ENCODE measurements around the gene SLC5A7.

The SLC5A7 gene

DNA sequence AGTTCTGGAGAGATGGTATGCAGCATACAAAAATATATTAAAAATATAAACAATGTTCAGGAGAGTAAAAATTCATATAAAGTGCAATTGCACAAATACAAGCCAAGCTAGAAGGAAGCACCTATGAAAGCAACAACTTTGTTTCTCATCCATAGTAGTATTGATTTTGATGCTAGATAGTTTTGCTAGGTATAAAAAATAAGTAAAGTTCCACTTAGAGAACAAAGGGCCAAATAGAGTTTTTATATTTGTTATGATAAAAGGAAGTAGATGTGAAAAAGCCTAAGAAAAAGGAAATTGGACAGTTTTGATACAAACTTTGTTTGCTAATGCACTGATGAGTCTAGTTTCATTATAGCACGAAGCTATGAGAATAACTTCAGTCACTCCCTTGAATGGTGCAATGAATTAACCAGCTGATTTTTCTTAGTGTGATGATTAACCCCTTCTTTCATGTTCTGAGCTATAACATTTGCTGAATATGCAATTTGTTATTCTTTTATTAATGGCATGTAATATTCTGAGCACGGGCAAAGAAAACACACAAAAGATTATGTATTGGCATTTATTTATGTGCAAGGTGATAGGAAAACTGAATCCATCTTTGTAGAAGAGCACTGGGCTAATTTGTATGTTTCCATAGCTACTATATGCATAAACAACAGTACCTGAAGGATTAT is 24.7 kb downstream of the SLC5A7 start:
- Histone ChIP-seq H3K27me3 (replicated peaks; ENCODE audit: insufficient read depth, low read length) (no peaks in the 10 kb centered on the region), H3K79me2 (ENCODE audit: low read length) (no peaks in the 10 kb centered on the region), H3K4me3 (ENCODE audit: low read length) (no peak overlapping the region), H2AFZ (ENCODE audit: low read length) (no peak overlapping the region), H3F3A (ENCODE audit: insufficient read depth, low read length) (no peaks in the 10 kb centered on the region), H3K9me2 (replicated peaks; ENCODE audit: insufficient read depth, low read length) (no peaks in the 10 kb centered on the region), H3K9me3 (replicated peaks; ENCODE audit: insufficient read depth, low read length) (no peaks in the 10 kb centered on the region), H3K4me2 (ENCODE audit: low read depth, low read length) (no peak overlapping the region), H3K9ac (ENCODE audit: low read length) (no peak overlapping the region), H3K27ac (ENCODE audit: low read length) (no peak overlapping the region), H3K36me3 (replicated peaks; ENCODE audit: insufficient read depth, low read length) (no peaks in the 10 kb centered on the region), H3K4me1 (ENCODE audit: low read length) (no peaks in the 10 kb centered on the region), H4K20me1 (ENCODE audit: insufficient read depth, low read length) (no peaks in the 10 kb centered on the region)
- DNase-seq = no peak
- TF ChIP-seq EZH2phosphoT487 (IDR thresholded peaks at IDR 0.05; ENCODE audit: low read length) (no peak), EZH2 (optimal IDR thresholded peaks at IDR 0.05; ENCODE audit: low read depth, low read length) (no peak)

DNA sequence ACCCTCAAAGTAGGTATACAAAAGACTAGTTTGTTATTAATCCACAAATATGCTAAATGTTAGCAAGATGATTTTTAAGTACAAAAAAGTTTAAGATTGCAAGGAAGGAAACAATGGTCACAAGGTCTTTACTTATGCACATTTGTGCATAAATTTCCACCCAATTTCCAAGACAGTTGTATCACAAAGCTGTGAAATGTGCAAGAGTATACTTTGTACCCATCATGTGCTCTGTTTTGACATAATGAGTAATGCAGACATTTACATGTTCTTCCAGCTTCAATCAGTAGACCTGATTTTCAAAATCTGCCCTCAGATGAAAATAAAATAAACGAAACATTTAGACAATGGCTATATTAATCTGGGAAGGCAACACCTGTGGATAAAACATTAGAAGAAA is 27.0 kb downstream of the SLC5A7 start:
- no peak overlapping the region for H3K9ac ChIP-seq (ENCODE audit: low read length)
- H3F3A ChIP-seq (ENCODE audit: insufficient read depth, low read length) = no peaks in the 10 kb centered on the region
- H3K36me3 ChIP-seq (replicated peaks; ENCODE audit: insufficient read depth, low read length) = no peaks in the 10 kb centered on the region
- TF ChIP-seq EZH2phosphoT487 (IDR thresholded peaks at IDR 0.05; ENCODE audit: low read length) = no peak
- no peak for TF ChIP-seq EZH2 (optimal IDR thresholded peaks at IDR 0.05; ENCODE audit: low read depth, low read length)
- no peak for TF ChIP-seq CTCF (IDR thresholded peaks at IDR 0.05; ENCODE audit: low read length)
- H2AFZ ChIP-seq (ENCODE audit: low read length) = no peak overlapping the region
- no peaks in the 10 kb centered on the region for H3K4me1 ChIP-seq (ENCODE audit: low read length)
- no peak overlapping the region for H3K4me2 ChIP-seq (ENCODE audit: low read depth, low read length)
- no peak overlapping the region for H3K4me3 ChIP-seq (ENCODE audit: low read length)
- DNase-seq = no peak
- H3K79me2 ChIP-seq (ENCODE audit: low read length) = no peaks in the 10 kb centered on the region
- H3K27ac ChIP-seq (ENCODE audit: low read length) = no peak overlapping the region
- H3K9me3 ChIP-seq (replicated peaks; ENCODE audit: insufficient read depth, low read length) = no peaks in the 10 kb centered on the region
- H3K9me2 ChIP-seq (replicated peaks; ENCODE audit: insufficient read depth, low read length) = no peaks in the 10 kb centered on the region
- H4K20me1 ChIP-seq (ENCODE audit: insufficient read depth, low read length) = no peaks in the 10 kb centered on the region
- H3K27me3 ChIP-seq (replicated peaks; ENCODE audit: insufficient read depth, low read length) = no peaks in the 10 kb centered on the region

DNA sequence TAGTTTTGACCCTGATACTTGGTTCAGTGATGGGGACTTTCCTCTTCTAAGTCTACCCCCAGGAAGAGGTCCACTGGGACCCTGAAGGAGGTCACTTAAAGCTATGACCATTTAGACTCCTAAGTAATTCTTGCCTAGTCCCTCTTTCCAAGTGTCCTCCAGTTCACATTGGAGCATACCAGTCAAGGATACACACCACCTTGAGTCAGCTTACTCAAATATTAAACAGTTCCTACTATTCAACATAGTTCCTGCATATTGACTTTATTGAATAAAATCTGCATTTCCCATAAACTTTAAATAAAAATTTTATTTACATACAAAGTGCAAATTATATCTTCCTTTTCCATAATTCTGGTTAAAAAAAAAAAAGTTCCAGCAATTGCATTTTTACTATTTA is 36.3 kb downstream of the SLC5A7 start:
- Histone ChIP-seq H3K9me2 (replicated peaks; ENCODE audit: insufficient read depth, low read length) (no peaks in the 10 kb centered on the region), H4K20me1 (ENCODE audit: insufficient read depth, low read length) (no peaks in the 10 kb centered on the region), H3K4me3 (ENCODE audit: low read length) (no peak overlapping the region)

More for the DNA sequence above, 36.3 kb downstream of the SLC5A7 start:
- Histone ChIP-seq H2AFZ (ENCODE audit: low read length) (no peak overlapping the region), H3K79me2 (ENCODE audit: low read length) (no peaks in the 10 kb centered on the region), H3K27ac (ENCODE audit: low read length) (no peak overlapping the region), H3K36me3 (replicated peaks; ENCODE audit: insufficient read depth, low read length) (no peaks in the 10 kb centered on the region), H3K4me2 (ENCODE audit: low read depth, low read length) (no peak overlapping the region), H3K27me3 (replicated peaks; ENCODE audit: insufficient read depth, low read length) (no peaks in the 10 kb centered on the region), H3K9me3 (replicated peaks; ENCODE audit: insufficient read depth, low read length) (no peaks in the 10 kb centered on the region), H3K4me1 (ENCODE audit: low read length) (no peaks in the 10 kb centered on the region), H3K9ac (ENCODE audit: low read length) (no peak overlapping the region), H3F3A (ENCODE audit: insufficient read depth, low read length) (no peaks in the 10 kb centered on the region)
- no peak for TF ChIP-seq CTCF (IDR thresholded peaks at IDR 0.05; ENCODE audit: low read length)
- DNase-seq = no peak
